Stimulated activated CD8-positive, alpha-beta memory T cell treated with anti-CD3 and anti-CD28 coated beads, Interleukin-15, amount 100 ng/mL, for 48 hours (primary cell): Measurements from ENCODE around the gene SPATA32.
"Not testable (repeated sequence)": the region's sequence is repeated elsewhere in the genome, so short reads cannot be mapped to it uniquely, and the experiment has no call there.

Experiments used
- DNase-seq, 2 donors: peaks; one replicate each; pipeline ENCODE4 v3.0.0-alpha.2; 2020; ENCODE audit warnings: low read depth in 2 of 2

Gene SPATA32

GRCh38 chr17:45270828-45271418 is 9.0 kb upstream of the SPATA32 start:
- DNase-seq, result peak in 1 of 2 donors; percentile 39

GRCh38 chr17:45269912-45270311 is 8.0 kb upstream of the SPATA32 start:
- no peak for DNase-seq

- no peak for DNase-seq
These were observed 5.7 kb upstream of the SPATA32 start for GRCh38 chr17:45267436-45268055.

GRCh38 chr17:45266372-45266926 is 4.6 kb upstream of the SPATA32 start:
- no peak for DNase-seq

GRCh38 chr17:45265821-45266220 is 3.9 kb upstream of the SPATA32 start:
- no peak for DNase-seq

- DNase-seq, result no peak
These were observed 3.1 kb upstream of the SPATA32 start for GRCh38 chr17:45264988-45265387.

GRCh38 chr17:45264430-45264829 is 2.5 kb upstream of the SPATA32 start:
- no peak for DNase-seq

GRCh38 chr17:45263477-45263860 is 1.6 kb upstream of the SPATA32 start:
- DNase-seq, result no peak

GRCh38 chr17:45262516-45263476 is 902 bp upstream of the SPATA32 start:
- no peak for DNase-seq

- DNase-seq, result no peak
These were observed 1.6 kb downstream of the SPATA32 start for GRCh38 chr17:45260204-45260783.

GRCh38 chr17:45258981-45259380 is 2.9 kb downstream of the SPATA32 start:
- DNase-seq, result no peak

- DNase-seq, result no peak
These were observed 4.8 kb downstream of the SPATA32 start for GRCh38 chr17:45257115-45257514.

- DNase-seq, result no peak
These were observed 5.6 kb downstream of the SPATA32 start for GRCh38 chr17:45256114-45256966.

- DNase-seq, result no peak
These were observed 6.5 kb downstream of the SPATA32 start for GRCh38 chr17:45255358-45255757.

GRCh38 chr17:45253879-45254278 is 8.0 kb downstream of the SPATA32 start:
- DNase-seq, result no peak

GRCh38 chr17:45253237-45253636 is 8.7 kb downstream of the SPATA32 start:
- DNase-seq, result not testable (repeated sequence)

GRCh38 chr17:45251931-45252330 is 10.0 kb downstream of the SPATA32 start:
- DNase-seq, result no peak

GRCh38 chr17:45248132-45248957 is 13.5 kb downstream of the SPATA32 start:
- peak; percentile 67 to 68 for DNase-seq

GRCh38 chr17:45247429-45248131 is 14.3 kb downstream of the SPATA32 start:
- DNase-seq, result peak; percentile 98 to 99
